Measurements from ENCODE around the gene ATG7. TPM values are rescaled to one million over a fixed set of nuclear protein-coding genes. Genes with fewer than 3 reads are reported as not detected.

The ATG7 gene
- total RNA-seq, 2 donors from 2014 or later = 33.9 to 38.4 TPM

DNA sequence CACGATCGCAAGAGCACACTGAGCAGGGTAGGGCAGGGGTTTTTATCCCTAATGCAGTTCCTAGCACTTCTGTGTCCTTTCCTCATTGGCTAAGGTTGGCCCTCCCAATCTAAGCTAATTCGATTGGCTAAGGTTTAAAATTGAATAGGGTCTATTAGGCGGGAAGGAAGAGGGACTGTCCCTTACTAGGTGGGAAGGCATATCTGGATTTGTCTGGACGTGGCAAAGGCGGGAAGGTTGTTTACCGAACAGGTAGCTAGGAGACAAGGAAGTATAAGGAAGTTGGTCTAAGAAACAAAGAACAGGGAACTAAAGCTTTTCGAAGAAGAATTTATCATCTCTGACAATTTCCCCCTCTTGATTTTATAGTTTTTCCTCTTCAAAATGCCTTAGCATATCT is 24.8 kb upstream of the ATG7 start:
- Histone ChIP-seq H3K4me3 (ENCODE audit: low read length) (no peak overlapping the region), H3K9ac (ENCODE audit: extremely low read depth, low read length, poor library complexity, severe bottlenecking) (no peak overlapping the region), H3K9me3 (ENCODE audit: control insufficient read depth, low read length) (no peaks in the 10 kb centered on the region), H3K36me3 (ENCODE audit: control insufficient read depth, insufficient read depth, low read length) (no peaks in the 10 kb centered on the region), H3K27ac (ENCODE audit: low read depth, low read length) (no peak overlapping the region), H3K4me1 (ENCODE audit: control insufficient read depth, insufficient read depth, low read length) (no peaks in the 10 kb centered on the region), H3K27me3 (ENCODE audit: control insufficient read depth, insufficient read depth, low read length, poor library complexity, severe bottlenecking) (peaks cover 5% of the 10 kb centered on the region)
- Mint-ChIP-seq H3K4me3 (no peak overlapping the region), H3K27ac (no peak overlapping the region), H3K27me3 (ENCODE audit: insufficient read depth) (no peaks in the 10 kb centered on the region), H3K4me1 (no peaks in the 10 kb centered on the region), H3K9me3 (no peaks in the 10 kb centered on the region), H3K36me3 (ENCODE audit: low read depth) (no peaks in the 10 kb centered on the region)
- TF ChIP-seq, protein P1, sequence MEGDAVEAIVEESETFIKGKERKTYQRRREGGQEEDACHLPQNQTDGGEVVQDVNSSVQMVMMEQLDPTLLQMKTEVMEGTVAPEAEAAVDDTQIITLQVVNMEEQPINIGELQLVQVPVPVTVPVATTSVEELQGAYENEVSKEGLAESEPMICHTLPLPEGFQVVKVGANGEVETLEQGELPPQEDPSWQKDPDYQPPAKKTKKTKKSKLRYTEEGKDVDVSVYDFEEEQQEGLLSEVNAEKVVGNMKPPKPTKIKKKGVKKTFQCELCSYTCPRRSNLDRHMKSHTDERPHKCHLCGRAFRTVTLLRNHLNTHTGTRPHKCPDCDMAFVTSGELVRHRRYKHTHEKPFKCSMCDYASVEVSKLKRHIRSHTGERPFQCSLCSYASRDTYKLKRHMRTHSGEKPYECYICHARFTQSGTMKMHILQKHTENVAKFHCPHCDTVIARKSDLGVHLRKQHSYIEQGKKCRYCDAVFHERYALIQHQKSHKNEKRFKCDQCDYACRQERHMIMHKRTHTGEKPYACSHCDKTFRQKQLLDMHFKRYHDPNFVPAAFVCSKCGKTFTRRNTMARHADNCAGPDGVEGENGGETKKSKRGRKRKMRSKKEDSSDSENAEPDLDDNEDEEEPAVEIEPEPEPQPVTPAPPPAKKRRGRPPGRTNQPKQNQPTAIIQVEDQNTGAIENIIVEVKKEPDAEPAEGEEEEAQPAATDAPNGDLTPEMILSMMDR (conservative IDR thresholded peaks at IDR 0.05) = no peak
- DNase-seq = no peak
- WGBS, 2 experiments (ENCODE audit: insufficient coverage in 1 of 2, insufficient read length in 1 of 2) = 86 to 93% methylated on average over 4 to 6 of the region's 8 CpGs

DNA sequence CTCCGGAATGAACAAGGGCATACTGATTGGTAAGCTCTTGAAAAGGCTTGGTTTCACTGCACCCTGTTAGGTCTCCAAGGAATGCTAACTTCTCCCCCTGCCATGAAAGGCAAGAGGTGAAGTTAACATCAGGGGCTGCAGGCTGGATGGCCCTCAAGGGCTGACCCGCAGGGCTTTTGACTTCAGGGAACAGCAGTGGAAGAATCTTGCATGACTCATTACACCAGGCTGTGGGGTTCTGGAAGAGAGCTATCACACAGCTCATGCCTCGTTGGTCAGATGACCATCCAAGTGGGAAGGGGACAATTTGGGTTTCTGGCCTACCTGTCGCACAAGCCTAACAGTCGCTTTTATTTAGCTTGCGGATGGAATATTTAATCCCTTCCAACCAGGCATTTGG is 23.6 kb upstream of the ATG7 start:
- Mint-ChIP-seq H3K9me3 (no peaks in the 10 kb centered on the region), H3K36me3 (ENCODE audit: low read depth) (no peaks in the 10 kb centered on the region), H3K27ac (no peak overlapping the region), H3K27me3 (ENCODE audit: insufficient read depth) (no peaks in the 10 kb centered on the region), H3K4me1 (no peaks in the 10 kb centered on the region), H3K4me3 (no peak overlapping the region)
- Histone ChIP-seq H3K27me3 (ENCODE audit: control insufficient read depth, insufficient read depth, low read length, poor library complexity, severe bottlenecking) (peaks cover 10% of the 10 kb centered on the region), H3K9me3 (ENCODE audit: control insufficient read depth, low read length) (no peaks in the 10 kb centered on the region), H3K9ac (ENCODE audit: extremely low read depth, low read length, poor library complexity, severe bottlenecking) (no peak overlapping the region), H3K4me3 (ENCODE audit: low read length) (no peak overlapping the region), H3K27ac (ENCODE audit: low read depth, low read length) (no peak overlapping the region), H3K4me1 (ENCODE audit: control insufficient read depth, insufficient read depth, low read length) (no peaks in the 10 kb centered on the region), H3K36me3 (ENCODE audit: control insufficient read depth, insufficient read depth, low read length) (no peaks in the 10 kb centered on the region)
- WGBS, 2 experiments (ENCODE audit: insufficient coverage in 1 of 2, insufficient read length in 1 of 2) = 87 to 92% methylated on average over 5 to 6 of the region's 6 CpGs
- TF ChIP-seq, protein P1 (conservative IDR thresholded peaks at IDR 0.05) = no peak
- no peak for DNase-seq

DNA sequence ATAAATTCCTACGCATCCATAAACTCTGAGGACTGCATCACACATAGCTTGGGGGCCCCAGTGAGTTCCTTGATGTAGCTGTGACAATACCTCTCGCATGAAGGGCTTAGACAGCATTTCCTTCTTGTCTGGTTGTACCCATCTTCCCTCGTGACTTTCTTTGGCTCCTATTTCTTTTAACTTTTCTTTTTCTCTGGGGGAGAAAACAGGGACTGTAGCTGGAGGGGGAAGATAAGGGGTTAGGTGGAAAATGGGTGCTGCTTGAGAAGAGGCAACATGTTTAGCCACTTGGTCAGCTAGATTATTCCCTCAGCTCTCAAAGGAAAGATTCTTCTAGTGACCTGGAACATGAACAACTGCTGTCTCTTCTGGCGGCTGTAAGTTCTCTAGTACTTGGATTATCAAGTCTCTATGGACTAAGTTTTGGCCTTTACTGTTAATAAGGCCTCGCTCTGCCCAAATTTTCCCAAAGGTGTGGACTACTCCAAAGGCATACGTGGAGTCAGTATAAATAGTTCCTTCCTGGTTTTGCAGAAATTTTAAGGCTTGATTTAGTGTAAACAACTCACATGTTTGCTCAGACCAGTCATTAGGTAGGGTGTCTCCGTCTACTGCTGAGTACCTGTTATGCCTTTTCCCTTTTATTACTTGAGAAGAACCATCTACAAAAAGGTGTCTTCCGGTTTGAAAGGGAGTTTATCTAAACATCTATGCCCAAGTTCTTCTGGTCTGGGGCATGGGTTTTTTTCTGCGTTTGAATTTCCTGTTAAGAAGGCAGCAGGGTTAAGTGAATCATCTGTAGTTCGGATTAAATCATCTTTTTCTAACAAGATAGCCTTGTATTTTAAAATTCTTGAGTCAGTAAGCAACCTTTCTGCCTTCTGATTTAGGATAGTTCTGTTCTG is 21.0 kb upstream of the ATG7 start:
- Histone ChIP-seq H3K9ac (ENCODE audit: extremely low read depth, low read length, poor library complexity, severe bottlenecking) (no peak overlapping the region), H3K27me3 (ENCODE audit: control insufficient read depth, insufficient read depth, low read length, poor library complexity, severe bottlenecking) (peaks cover 10% of the 10 kb centered on the region), H3K9me3 (ENCODE audit: control insufficient read depth, low read length) (peaks cover 13% of the 10 kb centered on the region), H3K4me1 (ENCODE audit: control insufficient read depth, insufficient read depth, low read length) (peaks cover 5% of the 10 kb centered on the region), H3K36me3 (ENCODE audit: control insufficient read depth, insufficient read depth, low read length) (no peaks in the 10 kb centered on the region), H3K27ac (ENCODE audit: low read depth, low read length) (no peak overlapping the region), H3K4me3 (ENCODE audit: low read length) (no peak overlapping the region)
- no peak for DNase-seq
- no peaks in the 10 kb centered on the region for H3K36me3 Mint-ChIP-seq (ENCODE audit: low read depth)
- H3K27me3 Mint-ChIP-seq (ENCODE audit: insufficient read depth) = peaks cover 3% of the 10 kb centered on the region
- no peak overlapping the region for H3K4me3 Mint-ChIP-seq
- 78 to 85% methylated on average over 9 to 10 of the region's 10 CpGs for WGBS, 2 experiments (ENCODE audit: insufficient coverage in 1 of 2, insufficient read length in 1 of 2)
- no peak overlapping the region for H3K27ac Mint-ChIP-seq
- TF ChIP-seq, protein P1 (conservative IDR thresholded peaks at IDR 0.05) = no peak
- peaks cover 7% of the 10 kb centered on the region for H3K4me1 Mint-ChIP-seq
- H3K9me3 Mint-ChIP-seq = peaks cover 2% of the 10 kb centered on the region
